Endothelial cell of umbilical vein (primary cell): ENCODE results near the gene KRABD2.
"Not testable (repeated sequence)": the region's sequence is repeated elsewhere in the genome, so short reads cannot be mapped to it uniquely, and the experiment has no call there.

Experiments used
- BruUV-seq: library from RNA; stranded (reverse); fragments of 400-500 nt; replicated peaks from 2 replicates; lab custom pipeline; 2021; lab: Mats Ljungman, UMichigan
- CTCF ChIA-PET: fragments of 300-600, 350-600 bp; sonication (Branson Sonifier 250); formaldehyde crosslinking; loops from one replicate; lab custom pipeline; 2021; ENCODE audit warnings: antibody characterized with exemption, inconsistent platforms; lab: Charles Lee
- POLR2A ChIA-PET: fragments of 300-600, 350-600 bp; sonication (Branson Sonifier 250); formaldehyde crosslinking; loops from one replicate; lab custom pipeline; 2021; ENCODE audit warnings: antibody characterized with exemption, inconsistent platforms; lab: Charles Lee
- DNase-seq: peaks from one replicate; pipeline ENCODE4 v3.0.0-alpha.2; 2011; ENCODE audit warnings: low read depth, low spot score
- FAIRE-seq: peaks from 2 replicates; lab custom pipeline; 2011; peaks lifted over from hg19 to GRCh38; lab: Jason Lieb, UNC
- H2AFZ ChIP-seq: 2 replicates; pipeline ENCODE4 v1.6.0; 2012; ENCODE audit warnings: low read depth, low read length, control low read depth, inconsistent platforms
- H3K27ac ChIP-seq: 2 replicates; pipeline ENCODE4 v1.5.1; 2011; ENCODE audit warnings: low read depth, mild to moderate bottlenecking, control low read depth, low read length, moderate library complexity; ENCODE audit not compliant: insufficient read depth
- H3K27me3 ChIP-seq, 2 experiments: 2 replicates each; pipeline versions ENCODE4 v1.6.0 to v1.6.1; 2011; ENCODE audit warnings: low read length in 2 of 2, mixed read lengths in 1 of 2; ENCODE audit not compliant: control insufficient read depth in 2 of 2, insufficient read depth in 2 of 2
- H3K36me3 ChIP-seq, 2 experiments: 2 replicates in 1 of 2; 3 replicates in 1 of 2; pipeline ENCODE4 v1.5.1; 2011; ENCODE audit warnings: low read length in 2 of 2, mild to moderate bottlenecking in 1 of 2, moderate library complexity in 1 of 2; ENCODE audit not compliant: control insufficient read depth in 2 of 2, insufficient read depth in 2 of 2; ENCODE audit errors: extremely low read depth in 1 of 2
- H3K4me1 ChIP-seq: 3 replicates; pipeline ENCODE4 v1.5.1; 2011; ENCODE audit warnings: mild to moderate bottlenecking, low read length; ENCODE audit not compliant: control insufficient read depth, insufficient read depth; ENCODE audit errors: extremely low read depth
- H3K4me2 ChIP-seq: 2 replicates; pipeline ENCODE4 v1.6.1; 2011; ENCODE audit warnings: low read length, control low read depth, mixed read lengths; ENCODE audit not compliant: insufficient read depth
- H3K4me3 ChIP-seq, 3 experiments: fragments of 200-600 bp in 1 of 3; sonication (generic), shearing (Covaris generic) in 1 of 3; replicated peaks in 1 of 3; 2 replicates each; pipeline ENCODE4 v1.5.1; 2011 to 2016; ENCODE audit warnings: control low read depth in 3 of 3, low read length in 3 of 3, mild to moderate bottlenecking in 2 of 3, inconsistent platforms in 1 of 3, low read depth in 1 of 3, moderate library complexity in 1 of 3; ENCODE audit not compliant: insufficient read depth in 1 of 3
- H3K79me2 ChIP-seq: 2 replicates; pipeline ENCODE4 v1.6.0; 2012; ENCODE audit warnings: low read length, inconsistent platforms; ENCODE audit not compliant: control insufficient read depth, insufficient read depth
- H3K9ac ChIP-seq: replicated peaks from 2 replicates; pipeline ENCODE3; 2011; ENCODE audit warnings: low read length, control low read depth; ENCODE audit not compliant: insufficient read depth; ENCODE audit errors: extremely low read depth
- H3K9me1 ChIP-seq: replicated peaks from 3 replicates; pipeline ENCODE4 v1.6.0; 2011; ENCODE audit warnings: mild to moderate bottlenecking, low read length; ENCODE audit not compliant: control insufficient read depth, insufficient read depth; ENCODE audit errors: extremely low read depth
- H3K9me3 ChIP-seq: replicated peaks from 2 replicates; pipeline ENCODE4 v1.5.1; 2012; ENCODE audit warnings: low read length, inconsistent platforms; ENCODE audit not compliant: control insufficient read depth, insufficient read depth
- H4K20me1 ChIP-seq: replicated peaks from 2 replicates; pipeline ENCODE3; 2011; ENCODE audit warnings: mild to moderate bottlenecking, low read length; ENCODE audit not compliant: control insufficient read depth, insufficient read depth; ENCODE audit errors: extremely low read depth
- CTCF ChIP-seq, 2 donors: IDR thresholded peaks; 1 replicate in 1 of 2; 2 replicates in 1 of 2; pipeline ENCODE4 v1.5.1; 2011; ENCODE audit warnings: low read length in 2 of 2, mild to moderate bottlenecking in 2 of 2, moderate library complexity in 2 of 2, control low read depth in 1 of 2, inconsistent platforms in 1 of 2, low read depth in 1 of 2; ENCODE audit not compliant: insufficient read depth in 1 of 2; ENCODE audit errors: extremely low read depth in 1 of 2
- EZH2 ChIP-seq: IDR thresholded peaks from 2 replicates; pipeline ENCODE4 v1.6.1; 2012; ENCODE audit warnings: borderline replicate concordance, low read depth, mild to moderate bottlenecking, moderate library complexity, low read length, inconsistent platforms; ENCODE audit not compliant: severe bottlenecking
- FOS ChIP-seq: IDR thresholded peaks from 2 replicates; pipeline ENCODE4 v1.6.1; 2011; ENCODE audit warnings: mild to moderate bottlenecking, low read length, moderate library complexity, borderline replicate concordance; ENCODE audit not compliant: insufficient read depth
- JUN ChIP-seq: IDR thresholded peaks from 2 replicates; pipeline ENCODE4 v1.6.1; 2011; ENCODE audit warnings: borderline replicate concordance, low read depth; ENCODE audit not compliant: insufficient read length, insufficient read depth
- MAX ChIP-seq: IDR thresholded peaks from 2 replicates; pipeline ENCODE4 v1.6.1; 2011; ENCODE audit not compliant: insufficient read depth, insufficient read length
- MYC ChIP-seq: IDR thresholded peaks from one replicate; pipeline ENCODE4 v1.6.1; 2011; ENCODE audit warnings: mild to moderate bottlenecking, low read depth, low read length
- POLR2A ChIP-seq: IDR thresholded peaks from 2 replicates; pipeline ENCODE4 v1.6.1; 2012; ENCODE audit warnings: low read depth, mild to moderate bottlenecking, control low read depth, low read length
- POLR2AphosphoS5 ChIP-seq: IDR thresholded peaks from 2 replicates; pipeline ENCODE4 v1.6.1; 2012; ENCODE audit warnings: low read depth, mild to moderate bottlenecking, control low read depth, low read length, moderate library complexity; ENCODE audit not compliant: insufficient read depth
- dilution Hi-C: fragments of 300-500 bp; cut with MboI; formaldehyde crosslinking; loops from one replicate; pipeline ENCODE4 v1.15.0; 2019; ENCODE audit warnings: low sequenced_read_pairs; ENCODE audit not compliant: extremely low pct_ligation_motif_present
- intact Hi-C: fragments of 100-400 bp; cut with micrococcal nuclease; formaldehyde crosslinking; loops from one replicate; pipeline ENCODE4 v1.10.0; 2022

Gene KRABD2

DNA sequence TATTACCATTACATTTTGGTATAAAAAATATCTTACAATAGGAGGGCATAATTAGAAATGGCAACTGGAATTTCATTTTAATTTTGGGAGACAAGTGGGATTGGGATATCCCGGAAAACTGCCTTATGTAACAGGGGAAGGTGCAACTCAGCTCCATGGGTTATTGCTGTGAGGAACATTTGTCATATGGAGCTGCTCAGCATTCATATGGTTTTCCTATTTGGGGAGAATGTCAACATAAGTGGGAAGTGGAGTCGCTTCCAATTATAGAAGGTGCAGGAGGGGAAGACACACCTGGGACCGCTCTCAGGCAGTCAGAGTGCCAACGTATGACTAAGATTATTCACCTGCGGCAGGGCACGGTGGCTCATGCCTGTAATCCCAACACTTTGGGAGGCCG, 26.2 kb downstream of the KRABD2 start:
- no peaks in the 10 kb centered on the region for H3K36me3 ChIP-seq
- ChIA-PET CTCF (no interaction called here), POLR2A (no interaction called here)
- H3K9ac ChIP-seq = no peak overlapping the region
- TF ChIP-seq EZH2 = no peak
- no peak for TF ChIP-seq JUN
- TF ChIP-seq POLR2A = no peak
- no peak for TF ChIP-seq MAX
- TF ChIP-seq FOS = no peak
- TF ChIP-seq MYC = no peak
- no peak for TF ChIP-seq POLR2AphosphoS5
- TF ChIP-seq CTCF (IDR thresholded peaks at IDR 0.05; ENCODE audit: extremely low read depth in 1 of 2, insufficient read depth in 1 of 2, low read depth in 1 of 2, low read length in 2 of 2) = no peak
- H3K9me3 ChIP-seq = no peaks in the 10 kb centered on the region
- no peak overlapping the region for H3K4me3 ChIP-seq
- no peak overlapping the region for H2AFZ ChIP-seq
- no peaks in the 10 kb centered on the region for H4K20me1 ChIP-seq
- H3K79me2 ChIP-seq = no peaks in the 10 kb centered on the region
- intact Hi-C loops = no loop called here
- H3K4me1 ChIP-seq = peaks cover 7% of the 10 kb centered on the region
- dilution Hi-C loops = no loop called here
- H3K27ac ChIP-seq = no peak overlapping the region
- BruUV-seq = no TSS peak
- FAIRE-seq = no peak
- H3K9me1 ChIP-seq = no peaks in the 10 kb centered on the region
- no peak for DNase-seq
- no peak overlapping the region for H3K4me2 ChIP-seq
- peaks cover 10 to 13% of the 10 kb centered on the region in 2 experiments for H3K27me3 ChIP-seq

- H3K4me2 ChIP-seq, dilution Hi-C loops, H4K20me1 ChIP-seq, H3K79me2 ChIP-seq, POLR2A ChIA-PET, H3K36me3 ChIP-seq, FAIRE-seq, H3K27ac ChIP-seq, BruUV-seq, DNase-seq, H3K9me3 ChIP-seq, H3K9me1 ChIP-seq, H3K4me1 ChIP-seq, H3K4me3 ChIP-seq, intact Hi-C loops, H3K9ac ChIP-seq: not testable (repeated sequence)
- CTCF ChIA-PET = interaction anchor here (1.1 to 2.7 kb wide), 3 partner anchors 9 to 46 kb away, joined by 3 to 9 read pairs (median 3); no protein-coding TSS in a partner anchor
- peaks cover 10 to 16% of the 10 kb centered on the region in 2 experiments for H3K27me3 ChIP-seq
- peak overlapping the region; percentile 41 for H2AFZ ChIP-seq
These were observed 29.5 kb downstream of the KRABD2 start for GRCh38 chr17:8347001-8347400.
